Mucosa of descending colon (tissue), 3 donors: ENCODE results near the gene ARSA. TPM values are rescaled to one million over a fixed set of nuclear protein-coding genes. Genes with fewer than 3 reads are reported as not detected.

Source experiments
- ATAC-seq: fragments of 200-7000 bp; cut with Tn5 transposase; one replicate; pipeline ENCODE4 v1.9.1; 2020; ENCODE audit warnings: mild to moderate bottlenecking, moderate library complexity
- DNase-seq, 3 donors: peaks; one replicate each; pipeline ENCODE4 v3.0.0-alpha.2; 2020
- H3K36me3 ChIP-seq: fragments of 200-600 bp; one replicate; pipeline ENCODE4 v1.8.0; 2021; ENCODE audit warnings: low read depth, mild to moderate bottlenecking
- H3K4me1 ChIP-seq: fragments of 200-600 bp; one replicate; pipeline ENCODE4 v1.8.0; 2021; ENCODE audit warnings: low read depth, mild to moderate bottlenecking
- H3K4me3 ChIP-seq: fragments of 200-600 bp; one replicate; pipeline ENCODE4 v1.8.0; 2021; ENCODE audit warnings: mild to moderate bottlenecking
- H3K9me3 ChIP-seq: fragments of 200-600 bp; one replicate; pipeline ENCODE4 v1.8.0; 2021; ENCODE audit warnings: mild to moderate bottlenecking
- intact Hi-C, 2 donors: fragments of 100-400 bp; cut with DNase I in 1 of 2; cut with micrococcal nuclease in 1 of 2; formaldehyde crosslinking; loops; one replicate each; pipeline versions ENCODE4 v1.11.0 to v1.11.1; 2022; cut with DNase I, micrococcal nuclease
- long read RNA-seq, 2 donors: library from polyadenylated mRNA; unstranded; transcript quantifications; one replicate each; pipeline ENCODE4 v2.0.0, GENCODE V29; 2019 to 2021
- total RNA-seq, 3 donors: library from RNA; stranded (reverse); fragmentation: NEBNext Ultra II Directional in 2 of 3; extraction: Animal tissue kit (Norgen Biotek cat#: 25700) in 2 of 3; gene quantifications; one replicate each; pipeline versions ENCODE4 v1.2.1 to v1.2.4, GENCODE V29; 2021 to 2023
- TF ChIP-seq, protein P1 (sequence below): fragments of 200-600 bp; IDR thresholded peaks from one replicate; pipeline ENCODE4 v1.8.0; 2022; ENCODE audit warnings: antibody characterized with exemption, mild to moderate bottlenecking
- donor health status: DM: no; HTN: no; CAD: no; lungs with moderate emphysema.
- donor health status: DM: no; HTN: no; CAD: no.
- donor health status: DM: no; HTN: yes; CAD: no.

The ARSA gene
- 10 to 100 TPM; 64.6 to 87.9 (median 82.2) TPM for total RNA-seq
- long read RNA-seq, donor 1, transcript ARSA-201 (8 exons, 2,050 nt): major isoform, 63 of 126 reads
- long read RNA-seq, donor 1, transcript ARSA-202 (9 exons, 1,895 nt): minor isoform, 15 of 126 reads
- long read RNA-seq, donor 1, partial matches to known transcripts: 17 of 126 reads
- long read RNA-seq, donor 1, other reads (novel, unspliced or antisense): 28 of 126 reads
- long read RNA-seq, donor 2, transcript ARSA-203 (9 exons, 1,824 nt): minor isoform, 7 of 68 reads
- long read RNA-seq, donor 2, transcript ARSA-202 (9 exons, 1,895 nt): minor isoform, 13 of 68 reads
- long read RNA-seq, donor 2, transcript ARSA-201 (8 exons, 2,050 nt): major isoform, 23 of 68 reads
- long read RNA-seq, donor 2, partial matches to known transcripts: 7 of 68 reads
- long read RNA-seq, donor 2, other reads (novel, unspliced or antisense): 14 of 68 reads

GRCh38 chr22:50627642-50628542, at the start of gene ARSA:
Gene ARSA (minus strand): TSS chr22:50628152. CDS start chr22:50627779, 373 bp downstream.
- H3K9me3 ChIP-seq: no peaks in the 10 kb centered on the region
- H3K36me3 ChIP-seq: no peaks in the 10 kb centered on the region
- TF ChIP-seq, protein P1, sequence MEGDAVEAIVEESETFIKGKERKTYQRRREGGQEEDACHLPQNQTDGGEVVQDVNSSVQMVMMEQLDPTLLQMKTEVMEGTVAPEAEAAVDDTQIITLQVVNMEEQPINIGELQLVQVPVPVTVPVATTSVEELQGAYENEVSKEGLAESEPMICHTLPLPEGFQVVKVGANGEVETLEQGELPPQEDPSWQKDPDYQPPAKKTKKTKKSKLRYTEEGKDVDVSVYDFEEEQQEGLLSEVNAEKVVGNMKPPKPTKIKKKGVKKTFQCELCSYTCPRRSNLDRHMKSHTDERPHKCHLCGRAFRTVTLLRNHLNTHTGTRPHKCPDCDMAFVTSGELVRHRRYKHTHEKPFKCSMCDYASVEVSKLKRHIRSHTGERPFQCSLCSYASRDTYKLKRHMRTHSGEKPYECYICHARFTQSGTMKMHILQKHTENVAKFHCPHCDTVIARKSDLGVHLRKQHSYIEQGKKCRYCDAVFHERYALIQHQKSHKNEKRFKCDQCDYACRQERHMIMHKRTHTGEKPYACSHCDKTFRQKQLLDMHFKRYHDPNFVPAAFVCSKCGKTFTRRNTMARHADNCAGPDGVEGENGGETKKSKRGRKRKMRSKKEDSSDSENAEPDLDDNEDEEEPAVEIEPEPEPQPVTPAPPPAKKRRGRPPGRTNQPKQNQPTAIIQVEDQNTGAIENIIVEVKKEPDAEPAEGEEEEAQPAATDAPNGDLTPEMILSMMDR: peak; percentile 33
- peaks cover 12% of the 10 kb centered on the region for H3K4me1 ChIP-seq
- intact Hi-C loops: no loop called here
- ATAC-seq: peak; percentile 94
- peak within 1 kb of the TSS; percentile 70 for H3K4me3 ChIP-seq
- DNase-seq: peak; percentile 83 to 90 (median 87)

DNA sequence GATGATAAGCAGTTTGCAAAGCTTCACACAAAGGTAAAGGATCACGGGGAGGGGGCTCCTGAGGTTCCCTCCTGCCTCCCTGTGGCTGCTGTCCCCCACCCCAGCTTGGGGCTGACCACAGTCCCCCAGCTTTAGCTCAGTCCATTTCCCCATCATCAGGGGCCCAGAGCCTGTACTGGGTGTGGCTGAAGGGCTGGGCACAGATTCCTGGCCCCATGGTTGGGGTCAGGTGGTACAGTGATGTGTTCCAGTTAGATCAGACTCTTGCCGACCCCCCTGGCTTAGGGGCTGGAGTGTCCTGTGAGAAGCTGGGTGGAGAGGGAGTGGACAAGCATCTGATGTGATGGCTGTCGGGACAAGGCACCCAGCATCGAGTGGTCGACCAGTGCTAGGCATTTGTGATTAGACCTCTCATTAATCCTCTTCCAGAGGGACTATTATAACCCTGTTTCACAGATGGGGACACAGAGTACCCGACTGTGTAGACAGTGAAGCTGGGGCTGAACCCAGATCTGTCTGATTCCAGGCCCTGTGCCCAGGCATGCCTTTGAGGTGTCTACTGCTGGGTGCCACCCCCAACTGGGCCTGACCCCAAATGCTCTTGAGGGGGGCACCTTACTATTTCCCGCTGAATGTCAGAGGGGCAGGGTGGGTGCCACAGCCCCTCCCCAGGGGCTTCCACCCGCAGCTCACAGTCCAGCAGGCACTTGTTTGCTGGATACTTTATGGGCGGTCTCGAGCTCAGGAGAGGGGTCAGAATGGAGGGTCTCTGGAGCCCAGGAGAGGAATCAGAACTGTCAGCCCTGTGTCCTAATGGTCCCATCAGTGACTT, 48.9 kb upstream of the ARSA start:
- intact Hi-C loops: no loop called here
- Histone ChIP-seq H3K36me3 (no peaks in the 10 kb centered on the region), H3K9me3 (no peaks in the 10 kb centered on the region), H3K4me1 (peaks cover 4% of the 10 kb centered on the region), H3K4me3 (no peak overlapping the region)
- ATAC-seq (no peak), DNase-seq (peak in 1 of 3 donors; percentile 18)
- TF ChIP-seq, protein P1: no peak

DNA sequence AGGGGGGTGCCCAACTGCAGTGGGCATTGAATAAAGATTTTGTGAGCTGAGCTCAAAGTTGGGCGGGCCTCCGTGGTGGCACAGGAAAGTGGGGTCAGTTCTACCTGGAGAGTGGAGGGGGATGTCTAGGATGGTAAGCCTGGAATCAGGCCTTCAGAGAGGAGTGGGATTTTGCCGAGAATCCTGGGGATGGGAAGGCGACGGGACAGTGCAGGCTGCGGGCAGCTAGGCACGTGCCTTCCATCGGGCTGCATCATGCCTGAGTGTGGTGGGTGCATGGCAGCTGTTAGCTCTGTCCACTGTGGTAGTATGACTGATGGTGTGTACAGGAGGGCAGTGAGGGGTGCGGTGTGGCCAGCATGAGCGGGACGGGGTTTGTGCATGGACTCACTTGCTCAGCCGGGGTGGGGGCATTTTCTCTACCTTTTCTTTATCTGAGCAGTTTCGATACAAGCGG, 48.3 kb upstream of the ARSA start:
- Histone ChIP-seq H3K36me3 (no peaks in the 10 kb centered on the region), H3K4me1 (peaks cover 4% of the 10 kb centered on the region), H3K4me3 (no peak overlapping the region), H3K9me3 (no peaks in the 10 kb centered on the region)
- ATAC-seq: no peak
- intact Hi-C loops: no loop called here
- peak in 1 of 3 donors; percentile 7 for DNase-seq
- TF ChIP-seq, protein P1: no peak

DNA sequence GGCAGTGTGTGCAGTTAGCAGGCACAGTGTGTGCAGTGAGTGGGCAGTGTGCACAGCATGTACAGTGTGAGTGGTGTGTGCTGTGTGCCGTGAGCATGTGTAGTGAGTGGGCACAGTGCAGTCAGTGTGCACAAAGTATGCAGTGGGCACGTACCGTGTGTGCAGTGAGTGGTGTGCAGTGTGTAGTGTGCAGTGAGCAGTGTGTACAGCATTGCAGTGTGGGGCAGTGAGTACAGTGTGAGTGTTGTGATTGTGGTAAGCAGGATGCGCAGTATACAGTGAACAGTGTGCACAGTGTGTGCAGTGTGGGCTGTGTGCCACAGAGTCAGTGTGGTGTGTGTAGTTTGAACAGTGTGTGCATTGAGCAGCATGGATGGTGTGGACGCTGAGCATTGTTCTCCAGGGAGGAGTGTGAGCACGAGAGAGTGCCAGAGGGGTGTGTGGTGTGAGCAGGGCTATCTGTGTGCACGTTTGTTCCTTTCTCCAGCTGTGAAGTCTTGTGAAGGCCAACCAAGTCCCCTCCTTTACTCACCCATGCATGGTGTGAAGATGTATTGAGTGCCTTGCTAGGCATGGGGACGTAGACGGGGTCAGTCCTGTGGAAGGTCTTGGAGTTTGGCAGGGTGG, 47.7 kb upstream of the ARSA start:
- peaks cover 4% of the 10 kb centered on the region for H3K4me1 ChIP-seq
- no peak overlapping the region for H3K4me3 ChIP-seq
- ATAC-seq (no peak), DNase-seq (no peak)
- TF ChIP-seq, protein P1: no peak
- no peaks in the 10 kb centered on the region for H3K9me3 ChIP-seq
- intact Hi-C loops: no loop called here
- H3K36me3 ChIP-seq: no peaks in the 10 kb centered on the region
